22Rv1 (cell line): ENCODE measurements around the gene APOM.

Source experiments
- ZFX ChIP-seq: fragments of 450-650 bp; IDR thresholded peaks from 2 replicates; pipeline ENCODE4 v1.6.1; 2017; ENCODE audit warnings: antibody characterized with exemption, borderline replicate concordance
- TF ChIP-seq, protein P1 (sequence below): fragments of 450-650 bp; IDR thresholded peaks from 2 replicates; pipeline ENCODE4 v1.5.1; 2017; ENCODE audit warnings: mild to moderate bottlenecking

DNA sequence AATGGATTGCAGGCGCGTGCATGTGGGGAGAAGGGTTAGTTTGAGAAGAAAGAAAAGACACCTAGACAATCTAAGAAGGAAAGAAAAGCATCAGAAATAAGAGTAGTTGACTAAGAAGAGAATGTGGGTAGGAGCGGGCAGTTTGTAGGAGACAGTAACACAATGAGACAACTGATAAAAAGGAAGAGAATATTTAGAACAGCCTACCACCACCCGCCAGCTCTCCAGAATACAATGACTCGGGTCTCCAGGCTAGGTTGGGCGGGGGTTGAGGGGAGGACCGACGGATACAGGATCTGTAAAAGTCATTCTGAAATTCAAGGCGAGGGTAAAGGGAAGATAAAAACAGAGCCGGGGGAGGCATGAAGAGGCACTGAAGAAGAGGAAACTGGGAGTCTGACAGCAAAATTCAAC lies 46.7 kb downstream of the APOM start:
- TF ChIP-seq, protein P1, sequence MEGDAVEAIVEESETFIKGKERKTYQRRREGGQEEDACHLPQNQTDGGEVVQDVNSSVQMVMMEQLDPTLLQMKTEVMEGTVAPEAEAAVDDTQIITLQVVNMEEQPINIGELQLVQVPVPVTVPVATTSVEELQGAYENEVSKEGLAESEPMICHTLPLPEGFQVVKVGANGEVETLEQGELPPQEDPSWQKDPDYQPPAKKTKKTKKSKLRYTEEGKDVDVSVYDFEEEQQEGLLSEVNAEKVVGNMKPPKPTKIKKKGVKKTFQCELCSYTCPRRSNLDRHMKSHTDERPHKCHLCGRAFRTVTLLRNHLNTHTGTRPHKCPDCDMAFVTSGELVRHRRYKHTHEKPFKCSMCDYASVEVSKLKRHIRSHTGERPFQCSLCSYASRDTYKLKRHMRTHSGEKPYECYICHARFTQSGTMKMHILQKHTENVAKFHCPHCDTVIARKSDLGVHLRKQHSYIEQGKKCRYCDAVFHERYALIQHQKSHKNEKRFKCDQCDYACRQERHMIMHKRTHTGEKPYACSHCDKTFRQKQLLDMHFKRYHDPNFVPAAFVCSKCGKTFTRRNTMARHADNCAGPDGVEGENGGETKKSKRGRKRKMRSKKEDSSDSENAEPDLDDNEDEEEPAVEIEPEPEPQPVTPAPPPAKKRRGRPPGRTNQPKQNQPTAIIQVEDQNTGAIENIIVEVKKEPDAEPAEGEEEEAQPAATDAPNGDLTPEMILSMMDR, result no peak
- TF ChIP-seq ZFX, result no peak
